Stimulated activated CD8-positive, alpha-beta memory T cell treated with anti-CD3 and anti-CD28 coated beads, Interleukin-4, amount 100 ng/mL, for 1 hour (primary cell): ENCODE measurements around the gene SLC50A1.
A peak's percentile ranks its signal among the peaks of the same experiment; 100 is the strongest.

Experiments used
- DNase-seq, 2 donors: peaks; one replicate each; pipeline ENCODE4 v3.0.0-alpha.2; 2020; ENCODE audit warnings: low read depth in 2 of 2, low spot score in 1 of 2

Gene SLC50A1

GRCh38 chr1:155135415-155136028, at the start of gene SLC50A1:
SLC50A1 (plus strand) TSS chr1:155135852; CDS start chr1:155135912, 60 bp downstream.
- peak; percentile 84 to 87 for DNase-seq

GRCh38 chr1:155086128-155086741, 49.4 kb upstream of the SLC50A1 start:
- peak in 1 of 2 donors; percentile 60 for DNase-seq

DNA sequence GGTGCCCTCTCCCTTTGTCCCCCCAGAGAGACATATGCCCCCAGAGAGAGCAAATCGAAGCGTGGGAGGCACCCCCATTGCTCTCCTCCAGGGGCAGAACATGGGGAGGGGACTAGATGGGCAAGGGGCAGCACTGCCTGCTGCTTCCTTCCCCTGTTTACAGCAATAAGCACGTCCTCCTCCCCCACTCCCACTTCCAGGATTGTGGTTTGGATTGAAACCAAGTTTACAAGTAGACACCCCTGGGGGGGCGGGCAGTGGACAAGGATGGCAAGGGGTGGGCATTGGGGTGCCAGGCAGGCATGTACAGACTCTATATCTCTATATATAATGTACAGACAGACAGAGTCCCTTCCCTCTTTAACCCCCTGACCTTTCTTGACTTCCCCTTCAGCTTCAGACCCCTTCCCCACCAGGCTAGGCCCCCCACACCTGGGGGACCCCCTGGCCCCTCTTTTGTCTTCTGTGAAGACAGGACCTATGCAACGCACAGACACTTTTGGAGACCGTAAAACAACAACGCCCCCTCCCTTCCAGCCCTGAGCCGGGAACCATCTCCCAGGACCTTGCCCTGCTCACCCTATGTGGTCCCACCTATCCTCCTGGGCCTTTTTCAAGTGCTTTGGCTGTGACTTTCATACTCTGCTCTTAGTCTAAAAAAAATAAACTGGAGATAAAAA, 48.7 kb upstream of the SLC50A1 start:
- DNase-seq: no peak

DNA sequence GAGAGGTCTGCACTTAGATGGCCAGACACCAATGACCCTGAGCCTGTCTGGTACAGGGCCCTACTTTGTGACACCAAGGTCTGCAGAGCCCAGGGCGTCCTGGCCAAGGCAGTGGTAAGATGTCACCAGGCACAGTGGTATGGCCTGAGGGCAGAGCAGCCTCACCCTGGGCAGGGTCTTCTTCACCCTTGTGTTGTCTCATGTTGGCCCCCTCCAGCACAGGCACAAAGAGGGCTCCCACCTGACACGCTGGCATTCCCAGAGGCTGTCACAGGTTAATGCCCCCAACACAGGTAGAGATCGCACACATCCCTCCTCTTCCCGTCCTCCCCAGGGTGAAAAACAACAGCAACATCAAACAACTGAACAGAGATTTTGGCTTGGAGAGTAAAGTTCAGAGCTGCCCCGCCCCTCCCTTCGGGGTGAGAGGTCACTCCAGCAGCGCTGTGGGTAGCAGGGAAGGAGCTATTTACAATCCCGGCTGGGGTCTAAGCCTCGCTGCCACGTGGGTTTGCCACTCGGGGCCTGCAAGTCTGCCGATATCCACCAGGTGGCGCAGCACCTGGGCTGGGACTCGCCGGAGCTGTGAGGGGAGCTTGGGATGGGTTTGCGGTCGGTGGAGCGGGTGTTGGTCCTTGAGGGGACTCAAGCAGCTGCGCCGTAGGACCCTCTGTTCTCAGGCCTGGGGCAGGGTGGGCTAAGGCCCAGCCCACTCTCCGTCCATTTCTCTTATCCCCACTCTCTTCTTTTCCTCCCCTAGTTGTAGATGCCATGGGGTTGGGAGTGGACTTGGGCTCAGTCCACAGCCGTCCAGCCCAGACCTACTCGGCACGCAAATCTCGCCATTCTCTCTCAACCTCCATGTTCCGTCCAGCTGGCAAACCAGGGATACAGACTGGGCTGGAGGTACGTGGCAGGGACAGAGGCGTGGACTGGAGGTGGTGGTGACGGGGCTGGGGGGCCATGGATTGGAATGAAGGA, 44.3 kb upstream of the SLC50A1 start:
- DNase-seq: peak; percentile 65 to 70

DNA sequence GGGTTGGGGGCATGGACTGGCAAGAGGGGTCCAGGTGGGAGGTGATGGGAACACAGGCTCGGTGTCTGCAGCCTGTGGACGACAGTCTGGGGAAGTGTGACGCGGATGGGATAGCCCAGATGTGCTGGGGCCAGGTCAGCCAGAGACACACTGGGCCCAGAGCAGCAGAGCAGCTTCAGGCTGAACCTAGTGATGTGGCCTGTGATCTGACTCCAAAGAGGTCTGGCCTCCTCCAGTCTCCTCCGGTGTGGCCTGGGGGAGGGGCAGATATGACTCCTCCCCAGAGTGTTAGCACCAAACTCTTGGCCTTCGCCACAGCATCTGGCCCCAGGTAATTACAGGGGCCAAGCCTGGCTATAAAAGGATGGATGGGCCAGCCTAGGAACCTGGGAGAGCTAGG, 43.5 kb upstream of the SLC50A1 start:
- DNase-seq: no peak

DNA sequence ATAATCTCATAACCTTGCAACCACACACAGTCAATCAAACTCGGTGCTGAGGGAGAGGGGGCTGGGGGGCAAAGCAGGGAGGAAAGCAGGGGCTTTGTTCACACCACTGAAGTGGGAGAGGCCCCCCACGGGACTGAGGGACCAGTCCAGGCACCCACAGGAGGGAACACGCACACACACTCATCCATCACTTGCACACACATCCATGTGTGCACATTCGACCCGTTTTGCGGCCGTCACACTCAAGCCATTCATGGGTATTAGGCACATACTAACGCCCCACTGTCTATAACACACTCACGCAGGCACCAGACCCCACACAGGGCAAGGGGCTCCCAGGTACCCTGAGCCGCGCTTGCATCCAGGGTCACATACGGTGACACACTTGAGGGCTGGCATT, 43.0 kb upstream of the SLC50A1 start:
- no peak for DNase-seq

DNA sequence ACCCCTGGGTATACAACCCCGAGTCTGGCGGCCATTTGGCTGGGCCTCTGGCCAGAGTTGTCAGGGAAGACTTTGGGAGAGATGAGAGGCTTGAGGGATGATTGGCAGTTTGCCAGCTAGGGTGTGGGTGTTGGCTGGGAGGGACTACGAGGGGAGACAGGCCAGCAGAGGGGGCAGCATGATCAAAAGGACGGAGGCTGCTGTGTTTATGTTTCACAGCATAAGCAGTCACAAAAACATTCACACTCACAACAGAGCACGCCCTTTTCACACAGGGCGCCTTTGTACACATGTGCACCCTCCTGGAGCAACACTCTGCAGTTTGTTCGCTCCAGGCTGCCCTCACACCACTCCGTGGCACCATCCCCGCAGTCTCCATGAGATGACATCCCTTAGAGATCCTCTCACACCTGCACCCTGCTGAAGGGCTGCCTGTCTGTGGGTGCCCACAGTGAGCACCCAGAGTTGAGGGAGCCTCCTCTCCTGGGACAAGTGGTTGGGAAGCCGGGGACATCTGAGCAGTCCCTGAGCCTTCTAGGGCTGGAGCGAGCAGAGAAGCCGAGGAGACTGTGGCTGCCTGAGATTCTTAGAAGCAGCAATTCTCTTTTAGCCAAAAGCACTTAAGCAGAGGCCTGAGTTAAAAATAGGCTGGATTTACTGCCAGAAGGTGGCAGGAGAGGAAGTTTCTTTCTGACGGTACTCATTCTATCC, 41.6 kb upstream of the SLC50A1 start:
- DNase-seq: no peak

GRCh38 chr1:155094622-155094948, 41.1 kb upstream of the SLC50A1 start:
- no peak for DNase-seq

DNA sequence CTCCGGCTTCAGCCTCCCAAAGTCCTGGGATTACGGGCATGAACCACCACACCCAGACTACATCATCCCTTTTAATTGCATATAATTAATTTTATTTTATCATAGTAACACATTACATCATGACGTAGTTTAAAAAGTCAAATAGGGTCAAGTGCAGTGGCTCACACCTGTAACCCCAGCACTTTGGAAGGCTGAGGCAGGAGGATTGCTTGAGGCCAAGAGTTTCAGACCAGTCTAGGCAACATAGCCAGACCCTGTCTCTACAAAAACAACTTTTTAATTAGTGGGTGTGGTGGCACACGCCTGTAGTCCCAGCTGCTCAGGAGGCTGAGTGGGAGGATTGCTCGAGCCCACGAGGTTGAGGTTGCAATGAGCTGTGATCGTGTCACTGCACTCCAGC, 36.3 kb upstream of the SLC50A1 start:
- DNase-seq: no peak

DNA sequence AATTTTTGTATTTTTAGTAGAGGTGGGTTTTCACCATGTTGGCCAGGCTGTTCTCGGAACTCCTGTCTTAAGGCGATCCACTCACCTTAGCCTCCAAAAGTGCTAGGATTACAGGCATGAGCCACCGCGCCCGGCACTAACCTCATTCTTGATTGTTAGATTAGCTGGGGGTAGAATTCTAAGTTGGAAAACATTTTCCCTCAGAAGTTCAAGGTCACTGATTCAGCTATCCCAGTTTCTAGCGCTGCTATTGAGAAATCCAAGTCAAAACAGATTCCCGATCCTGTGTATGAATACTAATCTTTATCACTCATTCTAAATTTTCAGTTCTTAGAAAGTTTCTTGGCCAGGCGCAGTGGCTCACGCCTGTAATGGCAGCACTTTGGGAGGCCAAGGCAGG, 32.3 kb upstream of the SLC50A1 start:
- no peak for DNase-seq

GRCh38 chr1:155104605-155105534, 30.8 kb upstream of the SLC50A1 start:
- DNase-seq: no peak

DNA sequence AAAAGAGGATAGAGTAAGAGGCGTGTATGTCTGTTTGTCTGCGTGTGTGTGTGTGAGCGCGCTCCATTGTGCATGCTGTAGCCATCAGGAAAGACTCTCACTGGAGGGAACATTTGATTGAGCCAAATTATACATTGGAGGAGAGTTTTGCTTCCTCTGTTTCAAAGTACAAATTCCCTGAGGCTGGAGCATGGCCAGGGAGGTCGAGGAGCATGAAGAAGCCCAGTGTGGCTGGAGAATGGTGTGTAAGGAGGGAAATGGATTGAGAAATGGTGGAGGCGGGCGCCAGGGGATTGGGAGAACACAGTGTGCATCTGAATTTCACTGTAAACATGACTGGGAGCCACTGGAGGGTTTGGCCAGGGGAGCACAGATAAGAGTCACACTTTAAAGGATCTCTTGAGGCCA, 30.0 kb upstream of the SLC50A1 start:
- DNase-seq: no peak

DNA sequence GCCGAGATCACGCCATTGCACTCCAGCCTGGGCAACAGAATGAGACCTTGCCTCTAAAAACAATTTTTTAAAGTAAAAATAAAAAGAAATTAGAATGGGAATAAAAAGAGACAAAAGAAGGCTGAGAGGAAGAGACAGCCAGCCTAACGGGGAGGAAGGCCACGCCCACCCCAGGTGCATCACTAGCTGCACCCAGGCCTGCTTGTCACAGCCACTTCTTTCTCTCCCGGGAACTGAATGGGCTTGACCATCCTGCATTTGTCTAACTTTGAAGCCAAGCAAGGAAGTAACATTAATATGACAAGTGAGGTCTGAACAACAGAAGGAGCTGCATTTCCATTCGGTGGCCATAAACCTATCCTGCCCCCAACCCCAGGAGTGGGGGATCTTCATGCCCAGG, 28.8 kb upstream of the SLC50A1 start:
- no peak for DNase-seq

DNA sequence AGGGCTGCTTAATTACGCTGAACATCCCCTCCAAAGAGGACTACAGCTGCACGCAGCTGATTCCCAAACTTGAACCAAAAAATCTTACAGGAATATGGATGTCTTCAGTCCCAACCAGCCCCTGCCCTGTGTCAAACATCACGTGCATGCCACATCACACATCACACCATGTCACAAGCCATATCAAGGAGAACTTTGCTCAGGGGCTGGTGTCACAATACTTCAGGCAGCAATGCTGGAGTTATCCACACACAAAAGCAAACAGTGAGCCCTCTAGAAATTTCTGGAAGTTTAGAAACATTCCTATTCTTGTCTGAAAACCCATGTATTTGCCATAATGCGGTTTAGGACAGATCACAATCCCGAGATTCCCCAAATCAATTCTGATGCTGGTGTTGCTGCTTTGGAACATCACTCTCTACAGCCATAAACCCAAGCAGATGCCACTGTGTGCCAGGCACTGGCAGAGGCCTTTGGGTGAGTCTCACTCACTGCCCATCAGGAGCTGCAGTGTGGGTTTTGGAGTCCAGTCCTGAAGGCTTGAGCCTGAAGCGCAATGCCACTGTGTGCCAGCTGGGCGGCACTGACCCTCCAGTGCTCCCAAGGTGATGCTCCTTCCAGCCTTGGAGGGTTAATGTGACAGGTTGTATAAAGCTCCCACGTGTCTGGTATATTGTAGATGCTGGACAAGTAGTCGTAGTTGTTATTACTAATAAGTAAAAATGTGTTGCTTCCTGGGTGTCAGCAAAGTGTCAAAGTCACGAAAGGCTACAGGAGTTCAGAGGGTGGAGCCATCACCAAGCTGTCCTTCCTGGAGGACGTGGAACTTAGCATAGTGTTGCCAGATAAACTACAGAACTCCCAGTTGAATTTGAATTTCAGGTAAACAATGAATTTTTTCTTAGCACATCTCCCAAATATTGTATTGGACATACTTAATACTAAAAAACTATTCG, 28.1 kb upstream of the SLC50A1 start:
- no peak for DNase-seq

- DNase-seq: no peak
Observed at GRCh38 chr1:155108296-155108695, 27.4 kb upstream of the SLC50A1 start.

DNA sequence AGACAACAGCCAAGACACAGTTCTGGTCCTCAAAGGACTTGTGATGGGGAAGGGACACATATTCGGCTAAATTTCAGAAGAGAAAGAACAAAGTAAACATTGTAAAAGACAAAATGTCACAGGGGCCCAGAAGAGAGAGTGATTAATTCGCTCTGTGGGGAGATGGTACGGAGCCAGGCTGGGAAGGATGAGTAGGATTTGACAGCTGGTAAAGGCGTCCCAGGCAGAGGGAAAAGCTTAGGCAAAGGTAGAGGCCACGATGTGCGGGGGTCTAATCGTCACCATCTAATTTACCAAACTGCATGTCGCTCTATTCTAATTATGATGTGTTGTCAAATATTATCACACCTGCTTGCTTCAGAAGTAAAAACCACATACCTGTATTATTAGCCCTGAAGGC, 25.3 kb upstream of the SLC50A1 start:
- no peak for DNase-seq

DNA sequence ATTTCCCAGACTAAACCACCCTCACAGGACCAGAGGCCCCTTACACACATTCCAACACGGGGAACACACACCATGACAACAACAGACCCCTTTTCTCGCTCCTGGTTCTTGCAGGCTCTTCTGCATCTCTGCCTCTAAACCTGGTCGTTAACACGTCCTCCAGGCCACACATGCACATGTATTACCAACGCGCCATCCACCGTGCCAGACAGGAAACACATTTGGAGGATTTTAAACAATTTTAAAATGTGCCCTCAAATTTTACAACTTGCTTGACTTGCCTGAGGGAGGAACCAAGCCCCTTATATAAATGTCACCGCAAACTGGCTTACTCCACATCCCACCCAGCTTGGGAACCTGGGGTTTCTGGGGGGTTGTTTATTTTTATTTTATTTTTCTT, 24.8 kb upstream of the SLC50A1 start:
- no peak for DNase-seq

DNA sequence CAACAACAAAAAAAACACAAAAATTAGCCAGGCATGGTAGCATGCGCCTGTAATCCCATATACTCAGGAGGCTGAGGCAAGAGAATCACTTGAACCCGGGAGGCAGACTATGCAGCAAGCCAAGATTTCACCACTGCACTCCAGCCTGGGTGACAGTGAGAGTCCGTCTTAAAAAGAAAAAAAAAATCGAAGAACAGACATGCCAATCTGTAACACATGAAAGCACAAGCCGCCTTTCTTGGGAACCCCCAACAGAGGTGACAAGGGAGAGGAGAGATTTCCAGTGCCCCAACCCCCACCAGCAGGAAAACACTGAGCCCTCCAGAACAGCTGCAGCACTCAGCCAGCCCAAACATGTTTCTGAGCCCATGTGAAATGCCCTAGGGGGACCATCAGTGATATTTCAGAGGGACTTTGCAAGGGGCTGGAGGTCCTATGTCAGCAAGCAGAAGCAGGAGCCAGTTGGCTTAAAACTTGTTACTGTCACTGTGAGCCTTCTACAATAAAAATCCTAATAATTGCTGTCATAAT, 22.1 kb upstream of the SLC50A1 start:
- no peak for DNase-seq
